IMR-90 (cell line): ENCODE data around the gene HSD17B7. TPM values are rescaled to one million over a fixed set of nuclear protein-coding genes. Genes with fewer than 3 reads are reported as not detected.

ENCODE experiments used
- ATAC-seq: fragments of 200-7000 bp; cut with Tn5 transposase; 2 replicates; pipeline ENCODE4 v1.9.1; 2020; ENCODE audit warnings: low read depth, mild to moderate bottlenecking, moderate library complexity
- BruUV-seq: library from RNA; stranded (reverse); fragments of 400-500 nt; replicated peaks from 2 replicates; lab custom pipeline; 2021; lab: Mats Ljungman, UMichigan
- CTCF ChIA-PET: fragments of 300-600 bp; formaldehyde crosslinking; extraction: SDS; loops from one replicate; lab custom pipeline; 2021; ENCODE audit warnings: antibody characterized with exemption; lab: Yijun Ruan, JAX
- POLR2A ChIA-PET: fragments of 300-600 bp; sonication (Branson Sonifier 250); formaldehyde crosslinking; loops from one replicate; lab custom pipeline; 2022; ENCODE audit warnings: antibody characterized with exemption; ENCODE audit not compliant: unreplicated experiment; lab: Charles Lee
- DNase-seq: peaks from one replicate; pipeline ENCODE4 v3.0.0; 2013
- H2AFZ ChIP-seq: replicated peaks from 2 replicates; pipeline ENCODE3; 2013; ENCODE audit warnings: low read length, mild to moderate bottlenecking; ENCODE audit not compliant: poor library complexity
- H2AK5ac ChIP-seq: 2 replicates; pipeline ENCODE4 v1.6.1; 2013; ENCODE audit warnings: low read depth, low read length, inconsistent platforms
- H2AK9ac ChIP-seq: replicated peaks from 2 replicates; pipeline ENCODE3; 2013; ENCODE audit warnings: mild to moderate bottlenecking, low read depth, low read length, moderate library complexity; ENCODE audit not compliant: poor library complexity
- H2BK120ac ChIP-seq: 2 replicates; pipeline ENCODE4 v1.6.1; 2013; ENCODE audit warnings: low read depth, low read length, inconsistent platforms
- H2BK15ac ChIP-seq: 3 replicates; pipeline ENCODE4 v1.6.1; 2013; ENCODE audit warnings: low read depth, low read length, inconsistent platforms
- H2BK20ac ChIP-seq: 2 replicates; pipeline ENCODE4 v1.6.1; 2013; ENCODE audit warnings: low read depth, mild to moderate bottlenecking, inconsistent platforms, low read length, moderate library complexity
- H2BK5ac ChIP-seq: 2 replicates; pipeline ENCODE4 v1.6.1; 2013; ENCODE audit warnings: mild to moderate bottlenecking, low read depth, low read length, inconsistent platforms; ENCODE audit not compliant: poor library complexity, severe bottlenecking
- H3K14ac ChIP-seq: replicated peaks from 2 replicates; pipeline ENCODE4 v1.6.1; 2013; ENCODE audit warnings: low read depth, low read length, inconsistent platforms
- H3K18ac ChIP-seq: 2 replicates; pipeline ENCODE4 v1.6.1; 2013; ENCODE audit warnings: low read depth, low read length, control low read depth
- H3K23ac ChIP-seq: 2 replicates; pipeline ENCODE4 v1.6.1; 2013; ENCODE audit warnings: low read depth, low read length, inconsistent platforms
- H3K27ac ChIP-seq: 2 replicates; pipeline ENCODE4 v1.5.1; 2013; ENCODE audit warnings: mild to moderate bottlenecking, control low read depth, low read length; ENCODE audit not compliant: insufficient read depth
- H3K27me3 ChIP-seq: 2 replicates; pipeline ENCODE4 v1.6.1; 2013; ENCODE audit warnings: low read length; ENCODE audit not compliant: control insufficient read depth, insufficient read depth
- H3K36me3 ChIP-seq: 2 replicates; pipeline ENCODE4 v1.6.1; 2013; ENCODE audit warnings: low read length, mixed read lengths; ENCODE audit not compliant: control insufficient read depth, insufficient read depth
- H3K4ac ChIP-seq: 2 replicates; pipeline ENCODE4 v1.6.1; 2013; ENCODE audit warnings: low read depth, low read length, inconsistent platforms
- H3K4me1 ChIP-seq: 2 replicates; pipeline ENCODE4 v1.6.1; 2013; ENCODE audit warnings: low read length, mixed read lengths; ENCODE audit not compliant: control insufficient read depth, insufficient read depth
- H3K4me2 ChIP-seq: 2 replicates; pipeline ENCODE4 v1.6.1; 2013; ENCODE audit warnings: low read depth, mild to moderate bottlenecking, control low read depth, low read length, moderate library complexity
- H3K4me3 ChIP-seq: 2 replicates; pipeline ENCODE4 v1.5.1; 2013; ENCODE audit warnings: low read depth, mild to moderate bottlenecking, control low read depth, low read length, moderate library complexity; ENCODE audit not compliant: insufficient read depth
- H3K56ac ChIP-seq: 2 replicates; pipeline ENCODE4 v1.6.1; 2013; ENCODE audit warnings: low read length, inconsistent platforms; ENCODE audit not compliant: insufficient read depth; ENCODE audit errors: extremely low read depth
- H3K79me1 ChIP-seq, 2 experiments: 2 replicates each; pipeline ENCODE4 v1.6.1; 2013; ENCODE audit warnings: low read length in 2 of 2, inconsistent platforms in 1 of 2, low read depth in 1 of 2
- H3K9ac ChIP-seq: 2 replicates; pipeline ENCODE4 v1.6.1; 2013; ENCODE audit warnings: low read depth, low read length, control low read depth
- H3K9me1 ChIP-seq: 2 replicates; pipeline ENCODE4 v1.6.1; 2013; ENCODE audit warnings: low read length, inconsistent platforms; ENCODE audit not compliant: insufficient read depth
- H3K9me3 ChIP-seq: 2 replicates; pipeline ENCODE4 v1.6.1; 2013; ENCODE audit warnings: low read length; ENCODE audit not compliant: control insufficient read depth, insufficient read depth
- H4K20me1 ChIP-seq: 2 replicates; pipeline ENCODE4 v1.6.1; 2013; ENCODE audit warnings: low read length, inconsistent platforms; ENCODE audit not compliant: insufficient read depth
- H4K5ac ChIP-seq: 2 replicates; pipeline ENCODE4 v1.6.1; 2013; ENCODE audit warnings: mild to moderate bottlenecking, low read depth, low read length, control low read depth
- H4K8ac ChIP-seq, 2 experiments: 2 replicates each; pipeline ENCODE4 v1.6.1; 2013; ENCODE audit warnings: low read depth in 2 of 2, low read length in 2 of 2, control low read depth in 1 of 2, inconsistent platforms in 1 of 2
- H4K91ac ChIP-seq: 2 replicates; pipeline ENCODE4 v1.6.1; 2013; ENCODE audit warnings: low read depth, low read length, inconsistent platforms; ENCODE audit not compliant: insufficient read depth
- CEBPB ChIP-seq: IDR thresholded peaks from 2 replicates; pipeline ENCODE4 v1.6.1; 2012; ENCODE audit warnings: low read depth, low read length, improper control_type of control experiment
- CHD1 ChIP-seq: IDR thresholded peaks from 2 replicates; pipeline ENCODE4 v1.6.1; 2012; ENCODE audit warnings: low read depth, low read length, improper control_type of control experiment
- ELK1 ChIP-seq: fragments of 150-350 bp; IDR thresholded peaks from 2 replicates; pipeline ENCODE4 v1.6.1; 2016; ENCODE audit warnings: low read depth, mild to moderate bottlenecking, low read length, moderate library complexity, borderline replicate concordance
- MAFK ChIP-seq: IDR thresholded peaks from 2 replicates; pipeline ENCODE4 v1.6.1; 2012; ENCODE audit warnings: low read depth, low read length, improper control_type of control experiment
- RFX5 ChIP-seq: IDR thresholded peaks from 2 replicates; pipeline ENCODE4 v1.8.0; 2012; ENCODE audit warnings: low read depth, mild to moderate bottlenecking, low read length, moderate library complexity
- WGBS, 2 experiments: methylation state at CpG; one replicate each; pipeline versions ENCODE4 v1.1.5 to v1.1.7; 2013; ENCODE audit warnings: missing lambda C conversion rate in 2 of 2; ENCODE audit not compliant: insufficient read length in 1 of 2; ENCODE audit errors: extremely low coverage in 2 of 2; 5-methylcytosine and 5-hydroxymethylcytosine counted together
- dilution Hi-C: fragments of 300-500 bp; cut with HindIII; formaldehyde crosslinking; loops from one replicate; pipeline ENCODE4 v1.14.3; 2018; ENCODE audit warnings: low sequenced_read_pairs; ENCODE audit not compliant: unreplicated experiment
- in situ Hi-C: fragments of 300-500 bp; cut with MboI; formaldehyde crosslinking; loops from 3 replicates; pipeline ENCODE4 v1.14.3; 2019; ENCODE audit warnings: low sequenced_read_pairs, inconsistent platforms, mixed read lengths
- intact Hi-C: fragments of 100-400 bp; cut with micrococcal nuclease; formaldehyde crosslinking; loops from 2 replicates; pipeline ENCODE4 v1.10.0; 2022
- polyA plus RNA-seq, 3 experiments: library from polyadenylated mRNA; depleted of rRNA; stranded (reverse); fragments of >200 nt; gene quantifications; 2 replicates each; pipeline ENCODE4 v1.2.3, GENCODE V29; 2012; ENCODE audit warnings: low replicate concordance in 1 of 3
- total RNA-seq: library from RNA; depleted of rRNA; stranded (reverse); fragments of >200 nt; gene quantifications from 2 replicates; pipeline ENCODE4 v1.2.3, GENCODE V29; 2012

Gene HSD17B7
- total and polyA plus RNA-seq, 2 of the 4 experiments (the other 2 are of a cell fraction): 10.6 to 17.7 TPM

GRCh38 chr1:162756523-162756922 is 34.0 kb upstream of the HSD17B7 start:
- no peak overlapping the region for H2BK120ac ChIP-seq
- intact Hi-C loops (no loop called here), dilution Hi-C loops (no loop called here), in situ Hi-C loops (no loop called here)
- H2AK9ac ChIP-seq: no peak overlapping the region
- ChIA-PET CTCF (no interaction called here), POLR2A (no interaction called here)
- peak; percentile 28 for DNase-seq
- H3K4me3 ChIP-seq: no peak overlapping the region
- ATAC-seq: no peak
- no peak overlapping the region for H2AK5ac ChIP-seq
- H3K9me1 ChIP-seq: peaks cover 32% of the 10 kb centered on the region
- WGBS, 2 experiments: 60% methylated on average over 2 of the region's 5 CpGs; no CpG with 5 or more reads in 1 of the 2 experiments
- H3K18ac ChIP-seq: no peak overlapping the region
- peak overlapping the region; percentile 9; the same call in 1 of the 2 replicates for H3K27ac ChIP-seq
- no peak overlapping the region for H3K56ac ChIP-seq
- no peak overlapping the region for H3K9ac ChIP-seq
- no peak overlapping the region for H2BK20ac ChIP-seq
- peak overlapping the region; percentile 35 for H2BK5ac ChIP-seq
- H2BK15ac ChIP-seq: no peak overlapping the region
- no peak overlapping the region for H4K5ac ChIP-seq
- H3K79me1 ChIP-seq: peaks cover 26 to 55% of the 10 kb centered on the region in 2 experiments; a peak in 3 of 4 replicates
- no peaks in the 10 kb centered on the region for H3K9me3 ChIP-seq
- H3K4me1 ChIP-seq: peaks cover 14% of the 10 kb centered on the region; the same call in 1 of the 2 replicates
- no peak overlapping the region for H4K8ac ChIP-seq
- no peak overlapping the region for H2AFZ ChIP-seq
- peaks cover 10% of the 10 kb centered on the region; the same call in 1 of the 2 replicates for H4K20me1 ChIP-seq
- H3K4ac ChIP-seq: no peak overlapping the region
- H3K23ac ChIP-seq: 0 out of 2 replicates have a peak overlapping the region, but pooled peaks have one; percentile 31
- H3K4me2 ChIP-seq: no peak overlapping the region
- TF ChIP-seq RFX5: no peak
- TF ChIP-seq CEBPB: no peak
- no peak for TF ChIP-seq CHD1
- no peak for TF ChIP-seq ELK1
- TF ChIP-seq MAFK: no peak
- peak overlapping the region; percentile 16; the same call in 1 of the 2 replicates for H3K14ac ChIP-seq
- H3K36me3 ChIP-seq: peaks cover 47% of the 10 kb centered on the region
- H3K27me3 ChIP-seq: no peaks in the 10 kb centered on the region
- BruUV-seq: no TSS peak
- H4K91ac ChIP-seq: no peak overlapping the region
